ENCODE results near the gene PLXNA2.

The PLXNA2 gene

DNA sequence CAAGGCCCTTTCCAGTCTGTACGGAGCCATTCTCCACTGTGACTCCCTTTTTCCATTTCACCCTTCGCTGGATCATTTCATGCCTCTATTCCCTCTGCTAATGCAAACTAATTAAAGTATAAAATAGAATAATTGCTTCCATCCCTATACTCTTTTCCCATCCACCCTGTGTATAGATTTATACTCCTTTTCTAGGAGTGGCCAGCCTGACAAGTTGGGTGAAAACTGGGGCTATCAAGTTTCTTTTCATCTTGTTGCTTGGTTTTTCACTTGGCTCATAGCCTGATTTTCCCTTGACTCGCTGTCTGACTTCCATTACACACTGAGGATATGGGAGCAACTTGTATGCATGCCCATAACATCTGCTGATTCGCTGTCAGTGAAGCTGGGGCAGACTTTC lies 107.0 kb downstream of the PLXNA2 start:
- no peak for DNase-seq (ENCODE audit: low spot score)

DNA sequence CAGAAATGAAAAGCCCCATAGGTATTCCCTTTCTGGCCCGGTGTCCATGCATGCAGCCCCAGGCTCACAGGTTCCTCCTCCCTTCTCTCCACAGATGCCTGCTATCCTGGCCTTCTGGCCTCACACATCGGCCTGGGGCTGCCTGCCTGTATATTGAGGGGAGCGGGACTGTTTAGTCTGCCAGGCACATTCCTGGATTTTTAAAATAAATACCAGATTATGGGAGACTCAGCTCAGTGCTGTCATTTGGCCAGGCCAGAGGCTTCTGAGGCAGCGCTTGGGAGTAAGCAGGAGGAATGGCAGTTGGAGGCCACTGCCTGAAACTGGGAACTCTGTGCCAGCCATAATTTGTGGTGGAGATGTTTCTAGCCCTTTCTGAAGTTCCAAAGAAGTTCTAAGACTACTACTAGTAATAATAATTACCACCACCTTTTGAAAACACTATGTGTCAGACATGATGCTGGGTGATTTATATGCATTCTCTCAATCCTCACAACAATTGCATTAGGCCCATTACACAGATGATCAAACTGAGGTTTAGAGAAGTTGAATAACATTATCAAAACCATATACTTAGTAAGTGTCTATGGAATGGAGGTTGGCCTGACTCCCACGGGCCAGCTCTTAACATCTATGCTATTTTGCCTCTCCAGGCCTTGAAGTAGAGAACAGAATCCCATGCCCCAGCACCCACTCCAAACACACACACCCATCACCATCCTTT lies 107.6 kb downstream of the PLXNA2 start:
- no peak for DNase-seq (ENCODE audit: low spot score)

DNA sequence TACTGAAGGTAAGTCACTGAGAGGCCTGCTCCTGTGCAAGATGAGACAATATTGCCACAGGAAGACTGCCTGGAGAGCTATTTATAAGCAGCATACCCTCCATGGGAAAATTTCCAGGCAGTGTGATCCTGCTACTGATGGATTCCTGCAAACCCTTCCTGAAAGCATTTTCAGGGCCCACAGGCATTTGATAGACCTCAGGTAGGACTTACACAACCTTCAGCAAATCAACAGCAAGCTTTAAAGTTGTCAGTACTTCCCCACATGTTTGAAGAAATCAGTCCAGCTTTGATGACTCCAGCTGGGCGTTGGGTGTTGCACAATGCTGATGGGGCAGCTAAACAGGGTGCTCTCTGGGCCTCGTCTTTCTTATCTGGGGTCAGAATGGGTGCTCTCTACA lies 108.8 kb downstream of the PLXNA2 start:
- DNase-seq (ENCODE audit: low spot score) = no peak

DNA sequence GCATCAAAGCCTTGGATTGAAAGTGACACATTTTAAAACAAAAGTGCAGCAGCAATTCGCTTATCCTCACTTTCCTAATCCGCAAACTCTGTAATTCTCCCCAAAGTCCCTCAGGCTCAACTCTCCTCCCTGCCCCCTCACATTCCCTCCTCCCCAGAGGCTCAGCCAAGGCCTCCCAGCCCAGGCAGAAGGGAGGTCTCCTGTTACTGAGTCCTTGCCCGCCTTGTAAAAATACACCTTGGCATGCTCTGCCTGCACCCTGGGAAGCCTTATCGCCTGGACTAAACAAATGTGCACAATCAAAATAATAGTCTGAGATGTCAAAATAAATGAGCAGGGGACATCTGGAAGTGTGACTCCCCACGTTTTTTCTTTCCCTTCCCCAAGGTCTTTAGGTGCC lies 109.7 kb downstream of the PLXNA2 start:
- DNase-seq (ENCODE audit: low spot score) = no peak

DNA sequence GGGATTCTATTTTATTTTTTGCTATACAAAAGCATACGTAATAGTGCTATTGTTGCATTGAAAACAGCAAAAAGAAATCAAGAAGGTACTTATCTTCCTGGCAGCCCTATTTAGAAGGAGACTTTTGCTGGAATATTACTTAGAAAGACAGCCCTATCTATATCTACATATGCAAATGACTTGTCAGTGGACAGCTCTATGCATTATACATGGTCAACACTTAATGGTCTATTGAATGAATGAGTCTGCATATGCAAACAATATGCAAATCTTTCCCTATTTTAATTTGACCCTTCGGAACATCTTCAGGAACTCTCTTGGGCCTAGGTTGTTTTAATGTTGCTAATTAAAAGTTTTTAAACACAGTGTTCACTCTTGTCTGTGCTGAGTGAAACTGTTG lies 110.8 kb downstream of the PLXNA2 start:
- no peak for DNase-seq (ENCODE audit: low spot score)

DNA sequence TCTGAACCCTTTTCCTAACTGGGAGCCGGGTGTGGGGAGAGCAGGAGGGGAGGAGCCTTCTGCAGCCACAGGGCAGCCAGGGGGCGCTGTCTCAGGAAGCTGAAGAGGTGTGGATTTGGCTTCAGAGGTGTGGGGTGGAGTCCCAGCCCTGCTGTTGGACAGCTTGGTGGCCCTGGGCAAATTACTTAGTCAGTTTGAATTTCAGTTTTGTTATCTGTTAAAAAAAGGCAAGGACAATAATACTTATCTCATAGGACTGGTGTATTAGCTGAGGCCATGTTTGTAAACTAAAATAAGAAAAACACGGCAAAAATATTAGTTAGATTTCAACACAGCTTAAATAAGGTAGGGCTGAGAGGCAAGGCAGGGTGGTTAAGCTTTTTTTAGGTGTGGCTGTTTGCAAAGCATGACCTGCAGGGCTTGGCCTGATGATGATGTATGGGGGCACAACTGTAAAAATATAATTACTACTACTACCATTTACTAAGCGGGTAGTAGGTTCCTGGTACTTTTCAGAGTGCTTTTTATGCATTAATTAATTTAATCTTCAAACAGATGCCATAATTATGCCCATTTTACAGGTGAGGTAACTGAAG lies 111.8 kb downstream of the PLXNA2 start:
- DNase-seq (ENCODE audit: low spot score) = peak; percentile 64

DNA sequence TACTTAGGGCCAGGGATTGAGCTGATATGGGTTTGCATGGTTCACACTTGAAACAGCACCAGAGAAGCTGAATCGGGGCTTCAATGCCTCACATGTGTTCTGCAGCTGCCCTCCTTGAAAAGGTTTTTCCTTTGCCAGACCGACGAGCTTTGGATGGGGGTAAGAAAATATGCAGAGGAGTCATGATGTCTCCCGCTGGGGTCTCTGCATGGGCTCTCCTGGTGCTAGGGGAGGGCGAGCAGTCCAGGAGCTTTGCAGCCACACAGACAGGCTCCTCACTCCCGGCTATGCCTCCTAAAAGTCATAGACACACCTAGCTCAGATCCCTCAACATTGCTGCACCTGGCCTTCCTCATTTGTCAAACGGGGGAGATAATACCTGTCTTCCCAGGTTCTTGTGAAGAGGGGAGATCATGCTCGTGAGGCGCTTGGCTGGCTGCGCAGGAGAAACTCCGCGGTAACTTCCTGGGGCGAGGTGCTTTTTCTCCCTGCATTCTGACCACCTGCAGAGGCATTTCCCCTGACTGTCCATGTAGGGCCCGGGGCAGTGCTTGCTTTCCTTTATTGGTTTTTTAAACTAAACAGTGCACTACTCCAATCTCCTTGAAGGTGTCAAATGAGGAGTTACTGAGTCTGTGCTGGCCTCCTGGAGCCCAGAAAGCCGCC lies 112.4 kb downstream of the PLXNA2 start:
- no peak for DNase-seq (ENCODE audit: low spot score)

DNA sequence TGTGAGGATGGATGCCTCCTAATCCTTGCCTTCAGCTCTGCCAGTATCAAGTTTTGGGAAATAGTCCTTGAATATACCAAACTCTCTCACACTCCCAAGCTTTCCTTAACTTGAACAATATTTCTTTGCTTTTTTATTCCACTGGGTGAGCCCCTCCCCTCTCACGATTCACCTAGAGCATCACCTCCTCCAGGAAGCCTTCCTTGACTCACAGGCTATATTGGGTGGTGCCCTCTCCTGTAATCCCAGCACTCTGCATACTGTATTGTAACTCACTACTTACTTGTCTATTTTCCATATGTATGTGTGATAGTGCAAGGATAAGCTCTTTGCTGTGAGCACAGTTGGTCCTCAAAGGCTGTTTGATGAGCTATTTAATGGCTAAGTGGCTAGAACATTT lies 114.7 kb downstream of the PLXNA2 start:
- no peak for DNase-seq (ENCODE audit: low spot score)

DNA sequence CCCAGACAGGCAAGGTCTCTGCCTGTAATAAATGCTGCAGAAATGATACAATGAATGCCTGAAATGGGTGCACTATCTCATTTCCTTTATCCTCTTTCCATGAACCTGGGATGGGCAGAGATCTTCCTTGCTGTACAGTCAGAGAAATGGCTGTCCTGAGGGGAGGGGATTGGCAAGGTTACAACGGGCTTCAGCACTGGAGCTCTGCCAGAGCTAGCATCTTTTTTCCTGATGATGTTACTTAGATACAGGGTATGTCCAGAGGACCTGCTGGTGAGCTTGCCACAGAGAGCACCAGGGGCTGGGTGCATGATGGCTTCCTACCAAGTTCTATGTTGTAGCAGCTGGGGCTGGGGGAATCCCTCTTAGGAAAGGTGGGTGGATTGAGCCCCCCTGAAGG lies 115.1 kb downstream of the PLXNA2 start:
- no peak for DNase-seq (ENCODE audit: low spot score)

DNA sequence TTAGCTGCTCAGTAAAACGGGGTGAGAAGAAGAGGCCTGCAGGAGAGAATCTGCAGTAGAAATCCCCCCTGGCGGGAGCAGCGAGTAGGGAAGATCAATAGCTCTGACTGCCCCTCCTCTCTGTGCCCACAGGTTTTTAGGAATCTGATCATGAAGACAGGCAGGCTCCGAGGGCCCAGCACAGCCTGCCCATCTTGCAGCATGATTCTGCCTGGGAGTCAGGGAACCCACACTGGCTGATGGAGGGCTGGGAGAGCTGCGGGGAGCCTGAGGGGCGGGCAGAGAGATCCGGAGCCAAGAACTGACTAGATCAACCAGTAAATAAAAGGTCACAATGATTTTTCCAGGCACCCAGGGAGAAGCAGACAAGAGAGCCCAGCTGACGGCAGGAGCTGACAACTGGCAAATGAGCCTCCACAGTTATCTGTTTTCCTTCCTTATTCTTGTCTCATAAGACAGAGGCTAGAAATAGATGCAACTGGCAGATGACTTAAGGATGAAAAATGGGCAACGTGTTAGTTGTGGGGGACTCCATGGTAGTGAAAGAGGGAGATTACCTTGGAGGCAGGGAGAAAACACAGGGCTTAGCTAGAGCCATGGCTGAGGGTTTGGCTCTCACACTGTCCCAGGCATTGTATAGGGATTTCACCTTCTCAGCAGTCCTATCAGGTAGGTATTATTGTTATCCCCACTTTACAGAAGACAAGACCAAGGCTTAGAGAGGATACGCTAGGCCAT lies 116.2 kb downstream of the PLXNA2 start:
- no peak for DNase-seq (ENCODE audit: low spot score)

DNA sequence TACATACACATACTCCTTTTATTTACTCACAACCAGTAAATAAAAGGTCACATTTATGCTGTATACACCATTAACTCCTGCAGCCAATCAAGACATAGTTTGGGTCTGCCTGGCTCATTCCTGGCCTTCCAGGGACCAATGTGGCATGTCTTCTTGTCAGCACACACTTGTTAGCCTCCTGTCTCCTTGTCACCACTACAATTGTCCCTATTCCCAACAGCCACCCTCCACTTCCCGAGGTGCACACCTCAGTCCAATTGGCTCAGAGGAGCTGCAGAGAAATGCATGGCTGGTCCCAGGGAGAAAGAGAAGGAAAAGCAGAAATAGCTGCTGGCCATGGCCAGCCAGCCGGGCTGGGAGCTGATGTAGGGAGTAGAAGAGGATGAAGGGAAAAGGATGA lies 116.9 kb downstream of the PLXNA2 start:
- DNase-seq (ENCODE audit: low spot score) = no peak

DNA sequence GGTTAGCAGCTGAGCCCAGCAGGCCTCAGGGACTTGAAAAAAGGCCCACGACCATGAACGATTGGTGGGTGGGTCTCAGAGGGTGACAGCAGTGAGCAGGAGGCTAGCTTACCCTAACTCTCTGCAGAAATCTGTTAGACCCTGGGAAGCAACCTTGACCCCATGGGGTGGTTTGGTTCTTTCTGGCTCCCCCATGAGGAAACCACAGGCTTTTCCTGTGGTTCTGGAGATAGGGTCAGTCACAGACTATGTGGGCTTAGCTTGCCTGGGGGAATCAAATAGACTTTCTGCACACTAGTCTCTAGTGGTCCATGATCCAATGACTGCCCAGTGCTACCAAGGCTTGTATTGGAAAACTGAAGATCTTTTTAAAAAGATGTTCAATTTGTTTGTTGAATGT lies 118.1 kb downstream of the PLXNA2 start:
- DNase-seq (ENCODE audit: low spot score) = no peak

DNA sequence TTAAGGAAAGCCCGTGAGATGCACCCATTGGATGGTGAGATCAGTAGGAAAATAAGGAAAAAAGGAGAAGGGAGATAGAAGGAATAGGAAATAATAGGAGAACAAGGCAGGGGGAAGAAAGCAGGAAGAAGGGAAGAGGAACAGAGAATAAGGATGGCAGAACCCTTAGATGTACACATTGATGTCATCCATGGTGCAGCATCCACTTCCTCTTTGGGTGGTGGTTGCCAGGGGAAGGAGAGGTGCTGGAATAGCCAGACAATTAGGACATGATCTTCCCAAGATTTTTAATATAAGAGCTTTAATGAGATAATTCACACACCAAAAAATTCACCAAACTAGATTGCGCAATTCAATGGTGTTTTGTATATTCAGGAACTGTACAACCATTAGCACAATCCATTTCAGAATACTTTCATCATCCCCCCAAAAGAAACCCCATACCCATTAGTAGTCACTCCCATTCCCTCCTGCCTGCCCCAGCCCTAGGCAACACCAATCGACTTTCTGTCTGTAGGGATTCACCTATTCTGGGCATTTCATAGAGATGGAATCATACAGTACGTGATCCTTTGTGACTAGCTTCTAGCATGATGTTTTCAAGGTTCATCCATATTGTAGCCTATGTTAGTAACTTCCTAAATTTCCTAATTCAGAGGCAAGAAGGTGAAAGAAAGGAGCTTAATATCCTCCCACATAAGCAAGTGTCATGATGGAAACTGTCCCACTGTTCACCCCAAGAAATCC lies 121.4 kb downstream of the PLXNA2 start:
- DNase-seq (ENCODE audit: low spot score) = no peak

DNA sequence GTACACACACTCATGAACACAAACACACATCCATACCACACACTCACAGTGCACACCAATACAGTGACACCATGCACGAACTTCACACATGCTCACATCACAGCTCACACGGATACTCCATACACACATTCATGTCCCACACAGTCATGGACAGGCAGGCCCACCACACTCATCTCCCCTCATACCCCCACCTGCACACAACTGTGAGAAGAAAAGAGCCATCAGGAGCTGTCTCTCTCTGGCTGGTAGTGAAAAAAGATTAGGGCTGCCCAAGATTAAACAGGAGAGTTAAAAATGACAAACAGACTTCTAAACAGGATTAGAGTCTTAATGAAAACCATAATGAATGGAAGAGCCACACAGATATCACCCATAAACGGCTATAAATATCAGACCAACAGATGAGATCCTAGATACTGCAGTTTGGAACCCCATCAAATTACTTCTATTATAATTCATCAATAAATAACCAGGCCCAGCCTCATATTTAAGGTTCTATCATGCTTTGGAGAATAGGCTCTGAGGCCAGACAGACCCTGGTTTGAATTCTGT lies 122.3 kb downstream of the PLXNA2 start:
- no peak for DNase-seq (ENCODE audit: low spot score)

DNA sequence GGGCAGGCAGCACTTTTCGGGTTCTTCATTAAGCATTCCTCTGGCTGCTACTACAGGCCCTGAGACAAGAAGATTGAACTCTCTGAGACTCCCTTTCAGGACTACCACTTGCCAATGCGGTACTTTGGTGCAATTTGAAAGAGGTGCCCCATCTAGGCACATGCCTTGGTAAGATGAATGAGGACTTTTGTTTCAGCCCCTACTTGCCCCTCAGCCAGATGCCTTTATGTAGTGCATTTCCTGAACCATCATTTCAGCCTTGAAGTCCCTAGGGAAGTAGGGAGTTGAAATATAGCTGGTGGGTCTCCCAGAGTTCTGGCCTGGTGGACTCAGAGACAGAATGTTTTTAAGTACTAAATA lies 123.8 kb downstream of the PLXNA2 start:
- DNase-seq (ENCODE audit: low spot score) = no peak

DNA sequence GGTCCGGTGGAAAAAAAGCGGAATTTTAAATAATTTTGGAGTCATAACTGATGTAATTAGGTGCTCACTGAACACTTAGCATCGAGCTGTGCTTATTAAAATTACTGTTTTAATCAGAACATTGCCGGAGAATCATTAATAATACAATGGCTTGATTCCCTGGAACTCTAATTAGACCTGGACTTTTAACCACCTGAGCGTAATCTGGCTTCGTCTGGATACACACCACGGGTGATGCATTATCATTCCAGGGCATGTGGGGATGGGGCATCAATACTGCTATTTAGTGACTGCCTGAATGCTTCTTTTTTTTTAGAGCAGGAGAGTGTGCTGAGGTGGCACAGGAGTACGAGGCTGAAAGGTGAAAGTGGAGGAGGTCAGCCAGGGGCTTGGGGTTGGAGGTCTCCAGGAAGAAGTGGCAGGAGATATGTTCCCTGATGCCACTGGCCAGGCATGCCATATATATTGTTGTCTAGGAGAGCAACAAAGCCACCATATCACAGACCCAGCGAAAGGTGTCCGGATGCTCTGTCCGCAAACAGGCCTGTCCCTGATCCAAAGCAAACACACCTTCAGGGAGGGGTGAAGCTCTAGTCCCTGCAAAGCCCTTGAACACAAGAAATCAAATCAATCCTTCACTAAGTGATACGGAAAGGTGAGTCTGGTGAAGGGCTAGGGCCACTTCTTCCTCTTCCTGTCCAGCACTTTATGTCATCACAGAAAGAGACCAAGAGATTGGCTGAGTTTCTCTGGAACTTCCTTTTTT lies 125.2 kb downstream of the PLXNA2 start:
- no peak for DNase-seq (ENCODE audit: low spot score)

DNA sequence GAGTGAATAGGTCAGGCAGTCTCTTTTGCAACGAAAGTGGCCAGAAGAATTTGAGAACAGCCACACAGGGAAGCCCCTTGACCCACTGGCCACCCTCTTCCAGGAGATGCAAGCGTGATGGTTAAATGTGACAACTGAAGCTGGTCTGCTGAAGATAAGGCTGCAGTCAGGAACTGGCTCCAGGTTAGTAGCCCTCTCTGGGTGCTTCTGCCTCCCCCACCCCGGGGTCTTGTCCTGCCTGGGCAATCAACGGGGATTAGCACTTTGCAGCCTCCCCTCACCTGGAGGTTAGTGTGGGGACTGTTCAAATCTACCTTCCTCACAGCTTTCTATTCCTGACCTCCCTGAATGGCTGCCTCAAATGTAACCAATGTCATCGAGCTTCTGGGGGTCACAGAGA lies 125.9 kb downstream of the PLXNA2 start:
- no peak for DNase-seq (ENCODE audit: low spot score)

DNA sequence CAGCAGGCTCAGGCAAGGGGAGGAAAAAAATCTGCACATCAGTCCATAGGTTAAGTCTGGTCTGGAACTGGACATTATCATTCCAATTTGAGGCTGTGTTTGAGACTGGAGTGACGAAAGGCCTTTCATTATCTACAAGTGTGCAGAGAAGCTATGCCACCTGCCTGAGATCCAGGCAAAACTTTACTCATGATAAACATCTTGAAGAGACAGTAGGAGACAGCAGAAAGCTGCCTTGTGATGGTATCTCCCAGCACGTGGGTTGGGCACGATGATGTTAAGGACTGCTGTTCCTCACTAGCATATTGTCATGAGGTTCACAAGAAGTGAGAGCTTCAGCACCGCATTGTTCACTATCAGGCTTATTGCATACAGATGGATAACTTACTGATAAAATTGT lies 126.4 kb downstream of the PLXNA2 start:
- DNase-seq (ENCODE audit: low spot score) = no peak

DNA sequence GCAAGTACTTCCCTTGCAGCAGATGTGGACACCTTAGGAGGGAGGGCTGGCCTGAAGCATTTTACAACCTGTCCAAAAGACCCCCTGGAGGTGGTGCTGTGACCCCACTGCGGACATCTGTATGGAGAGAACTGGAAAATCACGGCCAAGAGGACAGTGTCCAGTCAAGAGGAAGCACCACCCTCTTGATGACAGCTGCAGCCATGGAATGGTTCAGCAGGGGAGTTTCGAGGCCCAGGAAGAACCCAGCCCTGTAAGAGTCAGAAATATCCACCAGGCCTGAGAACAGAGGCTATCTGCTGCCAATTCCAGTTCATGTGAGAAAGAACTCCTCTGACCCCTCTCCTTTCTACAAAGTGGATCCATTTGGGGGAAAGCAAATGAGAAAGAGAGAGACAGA lies 126.8 kb downstream of the PLXNA2 start:
- DNase-seq (ENCODE audit: low spot score) = no peak

DNA sequence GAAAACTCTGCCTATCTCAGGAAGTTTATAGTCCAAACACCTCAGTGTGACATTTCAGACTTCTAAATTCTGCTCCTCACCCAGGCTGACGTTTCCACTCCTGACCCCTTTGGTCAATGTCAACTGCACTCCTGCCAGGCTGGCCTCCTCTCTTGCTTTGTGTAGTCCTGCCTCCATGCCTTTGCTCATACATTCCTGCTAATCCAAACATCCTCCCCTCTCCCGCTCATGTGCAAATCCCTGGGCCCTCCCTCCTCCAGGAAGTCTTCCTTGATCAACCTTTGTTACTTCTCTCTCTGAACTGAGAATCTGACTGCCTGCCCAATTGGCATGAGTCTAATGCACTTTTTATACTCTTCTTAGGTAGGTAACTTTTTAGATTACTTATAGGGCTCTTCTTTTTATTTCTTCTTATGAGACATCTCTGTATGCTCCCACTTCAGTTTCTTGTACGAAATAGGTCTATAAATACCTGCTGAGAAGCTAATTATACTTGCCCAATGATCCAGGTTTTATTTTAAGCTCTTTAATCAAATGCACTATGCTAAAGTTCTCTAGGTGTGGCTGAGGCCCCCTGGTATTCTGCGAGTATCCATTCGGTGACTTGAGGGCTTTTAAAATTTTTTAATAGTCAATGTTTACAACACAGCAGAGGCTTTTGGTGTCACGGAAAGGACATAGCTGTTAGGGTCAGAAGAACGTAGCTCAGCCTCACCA lies 128.1 kb downstream of the PLXNA2 start:
- no peak for DNase-seq (ENCODE audit: low spot score)

DNA sequence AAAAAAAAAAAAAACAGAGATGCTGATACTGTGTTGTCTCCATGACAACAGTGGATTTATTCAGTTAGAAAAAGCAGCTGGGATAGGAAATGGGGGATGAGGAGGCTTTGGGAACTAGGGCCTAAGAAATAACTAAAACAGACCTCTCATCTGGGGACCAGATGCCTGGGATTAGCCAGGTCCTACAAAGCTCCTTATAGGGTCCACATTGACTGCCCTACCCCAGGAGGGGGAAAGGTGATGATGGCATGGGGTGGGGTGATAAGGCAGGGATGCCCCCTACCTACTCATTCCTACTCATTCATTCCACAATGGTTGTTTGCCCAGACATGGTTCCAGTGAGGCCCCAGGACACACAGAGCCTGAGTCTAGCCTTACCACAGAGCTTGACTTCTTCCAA lies 131.2 kb downstream of the PLXNA2 start:
- no peak for DNase-seq (ENCODE audit: low spot score)

All from NAMALWA (cell line).